ENCODE results near the gene SLC4A9. TPM values are rescaled to one million over a fixed set of nuclear protein-coding genes. Genes with fewer than 3 reads are reported as not detected.

SLC4A9 gene
- total RNA-seq, 2 experiments from 2014 or later = 0.36 TPM; not detected in 1

DNA sequence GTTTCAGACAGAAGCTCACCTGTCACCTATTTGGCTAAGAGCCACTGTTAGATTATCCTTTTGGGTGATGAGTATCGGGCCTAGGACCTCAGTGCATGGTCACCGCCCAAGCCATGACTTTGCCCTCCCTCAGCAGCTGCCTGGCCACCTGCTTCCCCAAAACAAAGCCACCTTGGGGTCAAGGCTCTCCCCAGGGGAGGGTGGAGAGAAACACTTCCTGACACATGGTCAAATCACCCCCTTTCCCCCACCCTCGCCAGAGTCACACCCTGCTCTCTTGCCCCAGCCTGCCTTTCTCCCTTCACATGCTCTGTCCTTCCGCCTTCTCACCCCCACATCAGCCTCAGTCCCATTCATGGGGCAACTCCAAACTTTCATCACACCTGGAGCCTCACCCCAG lies 11.9 kb upstream of the SLC4A9 start:
- Mint-ChIP-seq H3K4me1 (ENCODE audit: low read depth) (peaks cover 22% of the 10 kb centered on the region), H3K27ac (no peak overlapping the region), H3K9me3 (no peaks in the 10 kb centered on the region), H3K4me3 (no peak overlapping the region), H3K36me3 (ENCODE audit: low read depth) (peaks cover 2% of the 10 kb centered on the region), H3K27me3 (peaks cover 10% of the 10 kb centered on the region)
- TF ChIP-seq, protein P1, sequence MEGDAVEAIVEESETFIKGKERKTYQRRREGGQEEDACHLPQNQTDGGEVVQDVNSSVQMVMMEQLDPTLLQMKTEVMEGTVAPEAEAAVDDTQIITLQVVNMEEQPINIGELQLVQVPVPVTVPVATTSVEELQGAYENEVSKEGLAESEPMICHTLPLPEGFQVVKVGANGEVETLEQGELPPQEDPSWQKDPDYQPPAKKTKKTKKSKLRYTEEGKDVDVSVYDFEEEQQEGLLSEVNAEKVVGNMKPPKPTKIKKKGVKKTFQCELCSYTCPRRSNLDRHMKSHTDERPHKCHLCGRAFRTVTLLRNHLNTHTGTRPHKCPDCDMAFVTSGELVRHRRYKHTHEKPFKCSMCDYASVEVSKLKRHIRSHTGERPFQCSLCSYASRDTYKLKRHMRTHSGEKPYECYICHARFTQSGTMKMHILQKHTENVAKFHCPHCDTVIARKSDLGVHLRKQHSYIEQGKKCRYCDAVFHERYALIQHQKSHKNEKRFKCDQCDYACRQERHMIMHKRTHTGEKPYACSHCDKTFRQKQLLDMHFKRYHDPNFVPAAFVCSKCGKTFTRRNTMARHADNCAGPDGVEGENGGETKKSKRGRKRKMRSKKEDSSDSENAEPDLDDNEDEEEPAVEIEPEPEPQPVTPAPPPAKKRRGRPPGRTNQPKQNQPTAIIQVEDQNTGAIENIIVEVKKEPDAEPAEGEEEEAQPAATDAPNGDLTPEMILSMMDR (IDR thresholded peaks at IDR 0.05) = no peak
- no peak for DNase-seq
- ChIA-PET POLR2A (interaction anchor here (0.6 to 1.2 kb wide), 3 partner anchors 19 to 86 kb away, joined by 3 read pairs; no protein-coding TSS in a partner anchor), CTCF (interaction anchor here (3.5 to 22.2 kb wide), 3 partner anchors 11 to 98 kb away, joined by 19 to 874 read pairs (median 58); partner anchors contain the start of gene SLC4A9)
- ATAC-seq = no peak
- intact Hi-C loops (cut with micrococcal nuclease) = no loop called here

DNA sequence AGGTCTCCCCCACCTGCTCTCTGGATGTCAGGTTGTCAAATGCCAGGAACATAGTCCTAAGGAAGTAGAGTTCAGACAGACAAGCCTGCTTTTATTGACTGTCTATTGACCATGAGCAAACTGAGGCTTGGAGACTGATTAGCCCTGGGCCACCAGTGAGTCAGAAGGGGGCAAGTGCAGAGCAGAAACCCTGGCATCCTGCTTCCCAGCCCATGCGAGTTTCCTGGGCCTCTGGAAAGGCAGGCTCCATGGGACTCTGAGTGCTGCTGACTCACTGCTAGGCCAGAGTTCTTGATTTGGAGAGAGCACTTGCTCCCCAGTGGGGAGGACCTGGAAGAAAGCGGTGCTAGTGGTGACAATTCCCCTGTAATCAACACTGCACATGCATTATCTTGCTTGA lies 10.8 kb upstream of the SLC4A9 start:
- CTCF ChIA-PET = interaction anchor here (0.6 to 22.2 kb wide), 5 partner anchors 11 to 99 kb away, joined by 3 to 874 read pairs (median 7); partner anchors contain the start of gene SLC4A9
- intact Hi-C loops (cut with micrococcal nuclease) = no loop called here

DNA sequence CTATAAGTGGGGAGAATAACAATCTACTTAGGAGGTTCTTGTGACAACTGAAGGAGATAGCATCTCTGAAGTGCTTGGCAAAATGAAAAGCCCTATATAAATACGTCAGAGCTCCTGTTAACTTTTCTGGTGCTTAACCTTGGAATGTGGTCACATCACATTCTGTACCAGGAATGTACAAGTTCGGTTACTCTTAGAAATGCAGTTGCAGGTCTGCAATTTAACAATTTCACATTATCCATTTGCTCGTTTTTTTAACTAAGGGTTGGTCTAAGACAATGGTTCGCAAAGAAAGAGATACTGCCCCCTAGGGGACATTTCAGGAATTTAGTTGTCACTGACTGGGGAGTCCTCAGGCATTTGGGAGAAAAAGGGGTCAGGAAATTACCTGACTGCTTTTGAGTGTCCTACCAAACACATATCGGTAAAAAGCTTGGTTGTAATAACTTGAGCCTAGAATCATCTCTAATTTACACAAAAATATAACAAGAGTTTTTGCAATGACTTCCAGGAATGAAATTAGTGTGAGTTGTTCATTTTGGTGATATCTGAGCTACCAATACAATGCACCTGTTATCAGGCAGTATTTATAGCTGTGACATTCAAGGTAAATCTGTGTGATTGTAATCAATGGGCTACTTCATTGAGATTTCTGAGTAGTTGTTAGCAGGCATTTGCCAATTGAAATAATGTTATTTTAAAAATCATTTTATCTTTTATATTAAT lies 8.2 kb upstream of the SLC4A9 start:
- TF ChIP-seq, protein P1 (IDR thresholded peaks at IDR 0.05) = peak; percentile 89
- peak; percentile 87 for ATAC-seq
- Mint-ChIP-seq H3K27ac (no peak overlapping the region), H3K4me1 (ENCODE audit: low read depth) (peaks cover 6% of the 10 kb centered on the region), H3K27me3 (peaks cover 7% of the 10 kb centered on the region), H3K36me3 (ENCODE audit: low read depth) (no peaks in the 10 kb centered on the region), H3K4me3 (no peak overlapping the region), H3K9me3 (no peaks in the 10 kb centered on the region)
- peak; percentile 67 for DNase-seq
- intact Hi-C loops (cut with micrococcal nuclease) = loop anchor here (1.0 to 5.0 kb wide), 2 partner anchors 49 to 110 kb away; partner anchors contain the start of gene PFDN1
- POLR2A ChIA-PET = interaction anchor here (0.7 to 1.7 kb wide), 3 partner anchors 10 to 112 kb away, joined by 3 to 5 read pairs (median 3); no protein-coding TSS in a partner anchor
- CTCF ChIA-PET = interaction anchor here (0.6 to 22.2 kb wide), 69 partner anchors 8 to 1274 kb away, joined by 3 to 874 read pairs (median 4); partner anchors contain the start of genes ANKHD1, CYSTM1, PFDN1 and SLC4A9

More for the DNA sequence above, 10.8 kb upstream of the SLC4A9 start:
- ATAC-seq (no peak), DNase-seq (no peak)
- TF ChIP-seq, protein P1 (IDR thresholded peaks at IDR 0.05) = no peak
- H3K27me3 Mint-ChIP-seq = peaks cover 10% of the 10 kb centered on the region
- no peaks in the 10 kb centered on the region for H3K9me3 Mint-ChIP-seq
- H3K27ac Mint-ChIP-seq = no peak overlapping the region
- H3K4me1 Mint-ChIP-seq (ENCODE audit: low read depth) = peaks cover 15% of the 10 kb centered on the region
- H3K36me3 Mint-ChIP-seq (ENCODE audit: low read depth) = peaks cover under 1% of the 10 kb centered on the region
- H3K4me3 Mint-ChIP-seq = no peak overlapping the region
- POLR2A ChIA-PET = no interaction called here

DNA sequence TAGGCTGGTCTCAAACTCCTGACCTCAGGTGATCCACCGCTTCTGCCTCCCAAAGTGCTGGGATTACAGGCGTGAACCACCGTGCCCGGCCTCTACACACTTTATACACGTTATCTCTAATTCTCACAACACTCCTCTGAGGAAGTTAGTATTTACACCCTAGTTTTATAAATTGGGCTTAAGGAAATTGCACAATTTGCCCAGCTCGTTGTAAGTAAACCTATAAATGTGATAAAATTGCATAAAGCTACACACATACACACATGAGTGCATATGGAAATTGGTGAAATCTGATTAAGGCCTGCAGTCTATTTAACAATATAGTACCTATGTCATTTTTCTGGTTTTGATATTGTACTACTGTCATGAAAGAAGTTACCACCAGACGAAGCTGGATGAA lies 4.4 kb upstream of the SLC4A9 start:
- DNase-seq = no peak
- Mint-ChIP-seq H3K36me3 (ENCODE audit: low read depth) (no peaks in the 10 kb centered on the region), H3K27me3 (peaks cover 11% of the 10 kb centered on the region), H3K27ac (no peak overlapping the region), H3K9me3 (no peaks in the 10 kb centered on the region), H3K4me3 (no peak overlapping the region), H3K4me1 (ENCODE audit: low read depth) (peaks cover 16% of the 10 kb centered on the region)
- ChIA-PET POLR2A (interaction anchor here (1.0 kb wide), 1 partner anchor 116 kb away, joined by 3 read pairs; no protein-coding TSS in a partner anchor), CTCF (interaction anchor here (0.9 to 22.2 kb wide), 7 partner anchors 9 to 277 kb away, joined by 3 to 874 read pairs (median 5); partner anchors contain the start of genes CD14 and HBEGF)
- ATAC-seq = no peak
- intact Hi-C loops (cut with micrococcal nuclease) = loop anchor here (5.0 kb wide), 1 partner anchor 282 kb away; the partner anchor contains the start of gene TMCO6
- TF ChIP-seq, protein P1 (IDR thresholded peaks at IDR 0.05) = no peak
